Muscle layer of colon (tissue), 2 donors: ENCODE data around the gene MAPK14.

Source experiments
- H3K27ac ChIP-seq: one replicate; pipeline ENCODE4 v1.7.0; 2013; ENCODE audit warnings: low read depth, mild to moderate bottlenecking, low read length, moderate library complexity
- H3K27me3 ChIP-seq, 2 donors: one replicate each; pipeline ENCODE4 v1.7.0; 2013; ENCODE audit warnings: low read length in 2 of 2, mild to moderate bottlenecking in 2 of 2; ENCODE audit not compliant: insufficient read depth in 2 of 2, control insufficient read depth in 1 of 2
- H3K36me3 ChIP-seq: one replicate; pipeline ENCODE4 v1.7.0; 2013; ENCODE audit warnings: mild to moderate bottlenecking, low read length; ENCODE audit not compliant: insufficient read depth
- H3K4me1 ChIP-seq: one replicate; pipeline ENCODE4 v1.7.0; 2013; ENCODE audit warnings: mild to moderate bottlenecking, low read length; ENCODE audit not compliant: insufficient read depth
- H3K4me3 ChIP-seq, 2 donors: one replicate each; pipeline ENCODE4 v1.7.0; 2013; ENCODE audit warnings: low read length in 2 of 2, low read depth in 1 of 2, mild to moderate bottlenecking in 1 of 2, moderate library complexity in 1 of 2
- H3K9ac ChIP-seq: one replicate; pipeline ENCODE4 v1.7.0; 2013; ENCODE audit warnings: low read length
- H3K9me3 ChIP-seq: one replicate; pipeline ENCODE4 v1.7.0; 2013; ENCODE audit warnings: mild to moderate bottlenecking, low read length
- donor health status: abdominal sarcoma.
- donor health status: Adenocarcinoma of cecum.

Gene MAPK14

DNA sequence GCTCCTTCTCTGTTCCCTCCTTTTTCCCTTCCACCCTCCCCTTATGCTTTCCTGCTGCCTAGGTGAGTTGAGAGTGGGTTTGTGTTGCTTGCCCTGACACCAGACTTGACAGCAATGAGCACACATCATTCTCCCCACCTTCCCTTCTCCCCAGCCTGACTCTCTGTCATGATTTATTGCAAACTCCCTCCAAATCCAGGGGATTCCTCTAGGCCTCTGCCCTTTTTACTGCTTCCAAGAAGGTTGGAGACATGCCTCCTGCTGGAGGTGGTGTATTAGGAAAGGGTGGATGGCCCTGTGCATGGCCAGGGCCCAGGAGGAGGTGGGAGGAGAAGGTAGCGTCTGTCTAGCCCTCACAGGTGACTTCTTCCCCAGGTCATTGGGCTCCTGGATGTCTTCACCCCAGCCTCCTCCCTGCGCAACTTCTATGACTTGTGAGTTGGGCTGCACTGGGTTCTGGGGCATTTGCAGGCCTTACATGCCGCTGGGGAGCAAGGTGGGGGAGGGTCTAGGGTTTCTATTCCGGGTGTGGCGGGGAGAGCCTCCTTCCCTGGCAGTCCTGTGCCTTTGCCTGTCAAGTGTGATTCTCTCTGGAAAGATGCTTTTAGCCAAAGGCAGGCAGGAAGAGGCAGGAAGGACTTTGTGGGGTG is 104.8 kb downstream of the MAPK14 start:
- H3K9ac ChIP-seq, result no peak overlapping the region

DNA sequence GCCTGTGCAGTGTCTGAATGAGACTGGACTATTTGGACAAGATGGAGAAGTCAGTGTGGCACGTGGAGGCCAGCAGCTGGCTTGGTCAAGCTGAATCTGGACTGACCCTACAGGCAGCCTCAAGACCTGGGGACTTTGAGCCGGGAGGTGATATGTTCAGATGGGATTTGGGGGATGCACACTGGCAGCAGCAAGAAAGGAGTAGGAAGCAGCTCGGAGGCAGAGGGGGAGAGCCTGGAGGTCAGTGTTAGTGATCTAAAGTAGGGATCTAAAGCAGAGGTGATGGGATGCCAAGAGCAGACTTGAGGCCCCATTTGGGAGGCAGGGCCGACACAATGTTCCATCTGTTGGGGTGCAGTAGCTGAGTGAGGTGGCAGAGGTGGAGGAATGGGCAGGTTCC is 105.5 kb downstream of the MAPK14 start:
- Histone ChIP-seq H3K9ac (no peak overlapping the region), H3K9me3 (no peaks in the 10 kb centered on the region), H3K27ac (no peak overlapping the region), H3K27me3 (peaks cover 2 to 12% of the 10 kb centered on the region in 2 donors), H3K4me1 (peaks cover 18% of the 10 kb centered on the region), H3K36me3 (no peaks in the 10 kb centered on the region), H3K4me3 (no peak overlapping the region)

More for the DNA sequence above, 104.8 kb downstream of the MAPK14 start:
- Histone ChIP-seq H3K27me3 (peaks cover 3 to 12% of the 10 kb centered on the region in 2 donors), H3K36me3 (no peaks in the 10 kb centered on the region), H3K9me3 (no peaks in the 10 kb centered on the region), H3K4me3 (peak overlapping the region in 1 of 2 donors; percentile 47), H3K27ac (no peak overlapping the region), H3K4me1 (peaks cover 18% of the 10 kb centered on the region)

DNA sequence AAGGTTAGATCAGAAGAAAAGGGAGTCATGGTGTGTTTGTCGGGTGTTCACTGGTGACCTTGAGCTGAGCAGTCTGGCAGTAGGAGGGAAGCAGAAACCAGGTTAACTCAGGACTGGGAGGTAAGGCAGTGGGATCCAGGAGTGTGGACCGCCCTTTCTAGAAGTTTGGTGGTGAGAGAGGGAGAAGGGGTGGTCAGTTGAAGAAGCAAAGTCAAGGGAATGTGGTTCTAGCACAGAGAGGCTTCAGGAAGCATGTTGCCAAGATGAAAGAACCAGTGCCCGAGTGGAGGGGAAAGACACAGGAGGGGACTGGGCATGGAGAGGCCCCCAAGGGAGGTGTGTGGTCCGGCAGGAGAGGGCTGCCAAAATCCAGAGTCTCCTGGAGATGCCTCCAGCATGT is 106.3 kb downstream of the MAPK14 start:
- no peak overlapping the region for H3K27ac ChIP-seq
- no peak overlapping the region for H3K9ac ChIP-seq
- no peak overlapping the region for H3K4me3 ChIP-seq
- no peaks in the 10 kb centered on the region for H3K36me3 ChIP-seq
- no peaks in the 10 kb centered on the region for H3K9me3 ChIP-seq
- peaks cover 0 to 12% of the 10 kb centered on the region in 2 donors for H3K27me3 ChIP-seq
- peaks cover 18% of the 10 kb centered on the region for H3K4me1 ChIP-seq

DNA sequence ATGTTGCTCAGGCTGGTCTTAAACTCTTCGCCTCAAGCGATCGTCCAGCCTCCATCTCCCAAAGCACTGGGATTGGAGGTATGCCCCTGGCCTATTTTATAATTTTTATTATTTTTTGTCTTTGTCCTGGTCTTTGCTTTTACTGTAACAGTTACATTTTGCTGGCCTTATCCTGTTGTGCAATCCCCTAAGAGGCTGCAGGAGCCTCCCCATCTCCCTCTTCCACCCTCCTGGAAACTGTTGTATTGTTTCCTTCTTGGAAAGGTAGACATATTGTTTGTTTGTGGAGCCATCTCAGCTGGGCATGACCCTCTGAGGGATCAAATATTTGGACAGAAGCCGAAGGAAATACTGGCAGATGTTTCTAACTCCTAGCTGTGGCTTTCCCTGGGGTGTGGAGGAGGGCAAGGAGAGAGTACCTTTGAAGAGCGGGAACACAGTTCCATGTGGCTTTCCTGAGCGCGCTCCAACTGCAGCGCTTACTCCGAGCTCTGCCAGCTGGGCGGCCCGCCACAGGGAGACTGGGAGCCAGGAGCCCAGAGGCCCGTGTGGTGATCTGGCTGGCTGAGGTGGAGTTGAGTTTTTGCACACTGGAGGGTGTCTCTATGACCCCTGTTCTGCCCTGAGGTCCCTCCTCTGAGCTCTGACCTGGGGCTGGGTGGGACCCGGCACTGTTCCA is 107.6 kb downstream of the MAPK14 start:
- H3K27ac ChIP-seq, result no peak overlapping the region
- no peak overlapping the region for H3K4me3 ChIP-seq
- H3K36me3 ChIP-seq, result no peaks in the 10 kb centered on the region
- H3K9ac ChIP-seq, result no peak overlapping the region
- no peaks in the 10 kb centered on the region for H3K9me3 ChIP-seq
- H3K27me3 ChIP-seq, result peaks cover 0 to 8% of the 10 kb centered on the region in 2 donors
- peaks cover 18% of the 10 kb centered on the region for H3K4me1 ChIP-seq

DNA sequence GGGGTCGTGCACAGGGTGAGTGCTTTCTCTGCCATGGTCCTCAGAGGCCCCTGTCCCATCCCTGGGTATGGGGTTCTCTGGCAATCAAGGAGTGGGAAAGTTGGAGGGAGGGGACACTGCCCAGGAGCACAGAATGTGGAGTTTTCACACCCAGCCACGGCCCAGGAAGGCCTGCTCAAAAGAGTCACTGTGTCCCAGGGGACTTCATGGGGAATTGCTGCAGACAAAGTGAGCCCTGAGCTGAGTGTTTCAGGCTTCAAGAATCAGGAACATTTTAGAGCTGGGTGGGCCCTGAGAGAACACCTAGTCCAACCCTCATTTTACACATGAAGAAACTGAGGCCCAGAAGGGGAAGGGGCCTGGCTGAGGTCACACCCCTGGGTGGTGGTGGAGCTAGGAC is 108.4 kb downstream of the MAPK14 start:
- H3K9me3 ChIP-seq, result no peaks in the 10 kb centered on the region
- no peak overlapping the region for H3K9ac ChIP-seq
- H3K27ac ChIP-seq, result no peak overlapping the region
- H3K4me1 ChIP-seq, result peaks cover 14% of the 10 kb centered on the region
- no peak overlapping the region for H3K4me3 ChIP-seq
- H3K36me3 ChIP-seq, result no peaks in the 10 kb centered on the region
- peaks cover 0 to 4% of the 10 kb centered on the region in 2 donors for H3K27me3 ChIP-seq

DNA sequence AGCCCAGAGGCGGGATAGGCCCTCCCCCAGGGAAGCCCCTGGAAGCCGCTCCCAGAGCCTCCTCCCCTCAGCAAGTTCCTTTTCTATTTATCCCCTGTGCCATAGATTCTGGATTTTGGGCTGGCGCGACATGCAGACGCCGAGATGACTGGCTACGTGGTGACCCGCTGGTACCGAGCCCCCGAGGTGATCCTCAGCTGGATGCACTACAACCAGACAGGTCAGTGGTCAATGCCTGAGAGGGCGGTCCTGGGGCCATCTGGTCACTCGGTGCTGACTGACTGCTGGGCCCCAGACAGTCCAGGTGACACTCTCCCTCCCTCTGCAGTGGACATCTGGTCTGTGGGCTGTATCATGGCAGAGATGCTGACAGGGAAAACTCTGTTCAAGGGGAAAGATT is 108.9 kb downstream of the MAPK14 start:
- H3K27ac ChIP-seq, result no peak overlapping the region
- H3K9ac ChIP-seq, result no peak overlapping the region
- peaks cover 9% of the 10 kb centered on the region for H3K4me1 ChIP-seq
- H3K4me3 ChIP-seq, result no peak overlapping the region
- H3K36me3 ChIP-seq, result no peaks in the 10 kb centered on the region
- no peaks in the 10 kb centered on the region for H3K27me3 ChIP-seq
- no peaks in the 10 kb centered on the region for H3K9me3 ChIP-seq

DNA sequence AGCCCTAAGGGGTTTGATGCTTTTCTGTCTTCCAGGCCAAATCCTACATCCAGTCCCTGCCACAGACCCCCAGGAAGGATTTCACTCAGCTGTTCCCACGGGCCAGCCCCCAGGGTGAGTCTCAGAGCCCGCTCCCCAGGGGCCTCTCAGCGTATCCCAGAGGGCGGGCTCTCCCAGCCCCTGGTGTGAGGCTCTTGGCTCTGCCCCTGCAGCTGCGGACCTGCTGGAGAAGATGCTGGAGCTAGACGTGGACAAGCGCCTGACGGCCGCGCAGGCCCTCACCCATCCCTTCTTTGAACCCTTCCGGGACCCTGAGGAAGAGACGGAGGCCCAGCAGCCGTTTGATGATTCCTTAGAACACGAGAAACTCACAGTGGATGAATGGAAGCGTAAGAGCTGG is 111.1 kb downstream of the MAPK14 start:
- no peaks in the 10 kb centered on the region for H3K36me3 ChIP-seq
- no peaks in the 10 kb centered on the region for H3K4me1 ChIP-seq
- no peaks in the 10 kb centered on the region for H3K27me3 ChIP-seq
- H3K27ac ChIP-seq, result no peak overlapping the region
- no peaks in the 10 kb centered on the region for H3K9me3 ChIP-seq
- H3K4me3 ChIP-seq, result no peak overlapping the region
- H3K9ac ChIP-seq, result no peak overlapping the region

DNA sequence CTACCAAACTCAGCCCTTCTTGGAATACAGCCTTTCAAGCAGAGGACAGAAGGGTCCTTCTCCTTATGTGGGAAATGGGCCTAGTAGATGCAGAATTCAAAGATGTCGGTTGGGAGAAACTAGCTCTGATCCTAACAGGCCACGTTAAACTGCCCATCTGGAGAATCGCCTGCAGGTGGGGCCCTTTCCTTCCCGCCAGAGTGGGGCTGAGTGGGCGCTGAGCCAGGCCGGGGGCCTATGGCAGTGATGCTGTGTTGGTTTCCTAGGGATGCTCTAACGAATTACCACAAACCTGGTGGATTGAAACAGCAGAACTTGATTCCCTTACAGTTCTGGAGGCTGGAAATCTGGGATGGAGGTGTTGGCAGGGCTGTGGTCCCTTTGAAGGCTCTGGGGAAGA is 111.8 kb downstream of the MAPK14 start:
- Histone ChIP-seq H3K27me3 (no peaks in the 10 kb centered on the region), H3K4me1 (no peaks in the 10 kb centered on the region), H3K27ac (no peak overlapping the region), H3K4me3 (no peak overlapping the region), H3K9ac (no peak overlapping the region), H3K9me3 (no peaks in the 10 kb centered on the region), H3K36me3 (no peaks in the 10 kb centered on the region)

DNA sequence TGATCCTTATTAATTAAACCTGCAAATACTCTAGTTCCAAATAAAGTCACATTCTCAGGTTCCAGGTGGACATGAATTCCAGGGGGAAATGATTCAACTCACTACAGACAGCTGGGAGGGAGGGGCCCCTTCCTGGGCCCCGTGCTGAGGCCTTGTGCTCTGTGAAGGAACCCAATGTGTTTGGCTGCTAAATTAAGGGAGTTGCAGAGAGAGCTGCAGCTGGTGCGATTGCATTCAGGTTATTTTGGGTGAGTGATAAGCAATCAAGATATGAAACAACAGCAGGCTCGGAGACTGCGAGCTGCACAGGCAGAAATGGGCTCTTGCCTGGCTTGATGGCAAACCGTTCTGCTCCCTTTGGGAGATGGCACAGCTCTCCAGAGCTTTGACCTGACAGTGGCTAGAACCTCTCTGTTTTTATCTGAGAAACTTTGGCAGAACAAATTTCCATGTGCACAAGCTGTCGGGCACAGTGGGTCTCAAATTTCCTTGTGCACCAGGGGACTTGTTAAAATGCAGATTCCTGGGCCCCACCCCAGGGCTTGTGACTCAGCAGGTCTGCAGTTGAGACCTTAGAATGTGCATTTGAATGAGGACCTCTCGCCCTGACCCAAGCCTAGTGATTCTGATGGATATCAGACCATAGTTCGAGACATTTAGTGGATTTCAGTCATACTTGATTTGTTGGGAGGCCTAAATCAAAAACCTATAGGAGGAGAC is 112.5 kb downstream of the MAPK14 start:
- Histone ChIP-seq H3K4me1 (no peaks in the 10 kb centered on the region), H3K27ac (no peak overlapping the region), H3K9ac (no peak overlapping the region)

DNA sequence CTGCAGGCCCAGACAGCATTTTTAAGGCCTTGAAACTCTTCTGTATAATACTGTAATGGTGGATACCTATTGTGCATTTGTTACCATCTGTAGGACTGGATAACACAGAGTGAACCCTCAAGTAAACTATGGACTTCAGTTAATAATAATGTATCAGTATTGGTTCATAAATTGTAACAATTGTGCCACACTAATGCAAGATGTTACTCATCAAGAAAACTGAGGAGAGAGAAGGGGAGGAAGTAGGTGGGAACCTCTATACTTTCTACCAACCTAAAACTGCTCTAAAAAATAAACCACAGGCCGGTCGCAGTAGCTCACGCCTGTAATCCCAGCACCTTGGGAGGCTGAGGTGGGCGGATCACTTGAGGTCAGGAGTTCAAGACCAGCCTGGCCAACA is 113.5 kb downstream of the MAPK14 start:
- Histone ChIP-seq H3K27ac (no peak overlapping the region), H3K4me3 (no peak overlapping the region), H3K27me3 (no peaks in the 10 kb centered on the region), H3K9ac (no peak overlapping the region), H3K4me1 (no peaks in the 10 kb centered on the region), H3K36me3 (no peaks in the 10 kb centered on the region), H3K9me3 (no peaks in the 10 kb centered on the region)

More for the DNA sequence above, 112.5 kb downstream of the MAPK14 start:
- no peak overlapping the region for H3K4me3 ChIP-seq
- no peaks in the 10 kb centered on the region for H3K9me3 ChIP-seq
- no peaks in the 10 kb centered on the region for H3K36me3 ChIP-seq
- H3K27me3 ChIP-seq, result no peaks in the 10 kb centered on the region

DNA sequence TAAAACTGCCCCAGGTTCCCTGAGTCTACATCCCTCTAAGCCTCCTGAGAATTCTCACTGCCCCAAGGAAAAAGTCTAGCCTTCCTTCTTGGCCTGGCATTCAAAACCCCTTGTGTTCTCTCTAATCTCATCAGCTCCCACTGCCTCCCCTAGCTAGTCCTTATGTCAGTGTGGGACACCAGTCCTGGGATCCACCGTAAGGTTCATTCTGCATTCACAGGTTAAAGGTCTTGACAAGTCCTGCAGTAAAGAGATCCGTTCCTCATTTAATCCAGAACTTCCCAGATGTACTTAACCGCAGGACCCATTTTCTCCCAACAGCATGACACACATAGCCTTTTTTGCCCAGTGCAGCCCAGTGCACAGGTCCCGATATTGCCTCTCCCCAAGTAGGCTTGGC is 114.4 kb downstream of the MAPK14 start:
- no peaks in the 10 kb centered on the region for H3K36me3 ChIP-seq

More for the DNA sequence above, 114.4 kb downstream of the MAPK14 start:
- no peaks in the 10 kb centered on the region for H3K4me1 ChIP-seq
- H3K4me3 ChIP-seq, result no peak overlapping the region
- H3K27ac ChIP-seq, result no peak overlapping the region
- H3K9ac ChIP-seq, result no peak overlapping the region
- H3K27me3 ChIP-seq, result no peaks in the 10 kb centered on the region
- H3K9me3 ChIP-seq, result no peaks in the 10 kb centered on the region
